CD4-positive, alpha-beta T cell treated with Interferon gamma for 1 hour (primary cell): Measurements from ENCODE around the gene TTC28.

Experiments used
- DNase-seq: peaks from one replicate; pipeline ENCODE4 v3.0.0-alpha.2; 2020

The TTC28 gene

DNA sequence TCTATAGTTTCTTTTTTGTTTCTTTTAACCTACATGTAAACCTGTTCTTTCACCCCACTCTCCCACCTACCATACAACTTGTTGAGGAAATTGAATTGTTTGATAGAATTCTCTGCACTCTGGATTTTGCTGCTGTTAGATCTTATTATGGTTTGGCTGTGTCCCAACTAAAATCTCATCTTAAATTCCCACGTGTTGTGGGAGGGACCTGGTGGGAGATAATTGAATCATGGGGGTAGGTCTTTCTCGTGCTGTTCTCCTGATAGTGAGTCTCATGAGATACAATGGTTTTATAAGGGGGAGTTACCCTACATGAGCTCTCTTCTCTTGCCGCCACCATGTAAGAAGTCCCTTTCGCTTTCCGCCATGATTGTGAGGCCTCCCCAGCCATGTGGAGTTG is 745.6 kb downstream of the TTC28 start:
- no peak for DNase-seq

DNA sequence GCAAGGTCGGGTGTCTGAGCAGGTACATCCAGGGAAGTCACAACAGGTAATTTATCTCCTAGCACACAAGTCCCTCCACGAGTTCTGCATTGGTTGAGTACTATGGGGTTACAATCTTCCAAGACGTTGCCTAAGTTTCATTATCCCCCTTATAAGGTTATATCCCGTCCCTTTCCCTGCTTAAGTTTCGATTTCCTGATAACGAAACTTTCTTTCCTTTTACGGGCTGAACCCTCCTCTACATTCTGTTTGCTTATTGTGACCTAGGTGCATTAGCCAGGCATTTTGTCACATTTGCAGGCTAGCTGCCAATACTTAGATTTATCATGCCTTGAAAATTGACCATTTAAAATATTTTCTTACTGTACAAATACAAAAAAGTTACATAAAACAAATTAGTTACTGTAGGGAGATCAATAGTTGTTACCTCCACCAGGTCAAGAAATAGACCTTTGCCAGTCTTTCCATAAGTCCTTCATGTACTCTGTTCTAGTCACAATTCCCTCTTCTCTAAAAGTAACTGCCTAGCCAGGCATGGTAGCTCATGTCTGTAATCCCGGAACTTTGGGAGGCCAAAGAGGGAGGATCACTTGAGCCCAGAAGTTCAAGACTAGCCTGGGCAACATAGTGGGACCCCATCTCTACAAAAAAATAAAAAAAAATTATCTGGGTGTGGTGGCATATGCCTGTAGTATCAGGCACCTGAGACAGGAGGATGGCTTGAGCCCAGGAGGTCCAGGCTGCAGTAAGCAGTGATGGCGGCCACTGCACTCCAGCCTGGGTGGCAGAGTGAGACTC is 746.3 kb downstream of the TTC28 start:
- DNase-seq: no peak

DNA sequence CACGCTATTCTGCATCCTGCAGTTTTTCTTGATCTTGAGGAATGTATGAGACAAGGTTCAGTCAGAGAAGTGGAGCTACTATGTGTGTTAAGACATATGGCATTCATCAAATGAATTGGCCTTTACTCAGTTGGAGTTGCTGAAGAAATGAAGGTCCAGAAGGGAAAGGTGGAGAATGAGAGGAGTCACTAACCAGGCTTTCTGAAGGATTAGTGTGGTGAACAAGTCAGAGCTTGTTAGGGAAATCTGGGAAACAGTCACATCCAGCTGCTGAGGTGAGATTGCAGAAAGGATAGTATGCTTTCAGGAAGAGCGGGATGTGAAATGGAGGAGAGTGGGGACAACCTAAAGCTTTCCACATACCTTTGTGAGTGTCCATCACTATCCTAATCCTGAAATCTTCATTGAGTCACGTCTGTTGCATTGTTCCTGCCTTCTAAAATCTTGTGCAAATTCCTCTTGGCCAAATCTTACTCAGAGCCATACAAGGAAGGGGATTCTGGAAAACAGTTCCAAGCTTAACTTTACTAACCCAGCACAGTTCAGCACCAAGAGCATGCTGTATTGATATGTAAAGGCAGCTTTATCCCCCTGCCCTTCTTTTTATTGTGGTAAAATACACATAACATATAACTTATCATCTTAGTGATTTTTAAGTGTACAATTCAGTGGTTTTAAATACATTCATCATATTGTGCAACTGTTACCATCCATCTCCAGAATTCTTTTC is 749.1 kb downstream of the TTC28 start:
- no peak for DNase-seq
